ENCODE measurements around the gene PPM1L.

PPM1L gene

DNA sequence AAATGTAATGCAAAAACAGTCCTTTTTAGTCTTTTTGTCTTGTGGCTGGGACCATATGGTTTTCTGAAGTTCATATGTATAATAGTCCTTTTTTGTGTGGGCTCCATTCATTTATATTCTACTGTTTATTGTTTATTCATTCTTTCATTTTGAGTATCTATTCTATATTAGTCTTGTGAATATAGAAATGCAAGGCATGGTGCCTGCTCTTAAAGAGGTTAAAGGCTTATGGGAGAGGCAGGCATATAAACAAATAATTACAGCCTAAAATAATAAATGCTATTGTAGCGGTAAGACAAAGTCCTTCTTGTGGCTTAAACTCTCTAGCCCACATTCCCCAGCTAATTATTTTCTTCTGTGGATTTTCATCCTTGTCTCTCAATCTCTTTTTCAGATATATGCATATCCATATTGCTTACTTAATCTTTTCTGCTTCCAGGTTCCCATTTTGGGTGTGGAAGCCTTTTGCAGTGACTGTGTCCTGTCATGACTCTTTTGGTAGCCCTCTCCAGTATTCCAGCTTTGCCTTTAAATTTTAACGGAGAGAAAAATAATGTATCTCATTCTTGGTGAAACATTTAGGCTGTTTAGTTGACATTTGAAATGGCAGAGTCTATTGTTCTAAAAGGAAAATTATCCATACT lies 101.6 kb downstream of the PPM1L start:
- DNase-seq: no peak

DNA sequence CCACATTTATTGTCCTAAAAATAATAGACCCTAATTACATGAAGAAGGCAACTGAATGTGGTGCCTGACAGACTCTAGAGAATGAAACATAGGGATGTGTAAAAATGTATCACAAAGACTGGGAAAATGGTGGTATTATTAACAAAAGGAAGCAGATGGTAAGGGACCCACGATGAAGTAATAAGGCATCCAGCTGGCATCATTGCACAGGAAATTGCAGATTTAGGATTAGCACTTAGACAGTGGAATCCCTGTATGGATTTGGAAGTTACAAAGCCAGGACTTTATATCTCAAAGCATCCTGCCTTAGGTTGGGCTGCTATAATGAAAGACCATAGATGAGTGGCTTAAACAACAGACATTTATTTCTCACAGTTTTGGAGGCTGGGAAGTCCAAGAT lies 104.3 kb downstream of the PPM1L start:
- DNase-seq: no peak

DNA sequence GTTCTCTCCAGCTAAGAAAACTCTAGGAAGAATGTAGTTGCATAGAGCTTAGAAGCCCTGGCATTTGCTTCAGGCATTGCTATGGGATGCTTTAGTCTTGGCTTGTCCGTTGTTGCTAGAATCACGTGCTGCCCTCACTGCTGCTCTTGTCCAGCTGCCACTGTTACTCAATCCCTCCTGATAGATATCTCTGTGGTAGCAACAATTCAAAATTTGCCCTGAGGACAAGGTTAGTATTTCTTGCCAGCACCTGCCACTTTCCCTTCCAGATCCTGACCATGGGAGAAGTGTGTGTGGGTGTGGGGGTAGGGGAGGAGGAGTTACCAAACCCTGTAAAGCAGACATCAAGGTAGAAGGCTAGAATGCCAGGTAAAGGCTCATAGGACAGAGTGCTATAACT lies 113.8 kb downstream of the PPM1L start:
- peak; percentile 40 for DNase-seq

DNA sequence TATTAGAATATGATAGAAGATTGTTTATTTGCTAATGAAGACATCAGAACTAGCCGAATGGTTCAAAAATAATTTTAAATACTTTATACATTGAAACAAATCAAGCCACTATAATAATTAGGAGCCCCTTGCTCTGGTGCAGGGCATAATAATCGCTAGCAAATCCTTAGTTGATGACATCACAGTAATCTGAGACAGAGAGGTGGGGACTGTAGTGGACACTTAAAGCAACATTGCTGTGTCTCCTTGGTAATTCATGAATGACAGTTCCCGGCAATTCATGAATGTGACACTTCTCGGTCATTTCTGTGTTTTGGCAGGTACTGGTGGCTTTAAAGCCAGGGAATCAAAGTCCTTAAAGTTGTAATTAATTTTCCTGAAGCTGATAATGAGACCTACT lies 114.3 kb downstream of the PPM1L start:
- DNase-seq: no peak

DNA sequence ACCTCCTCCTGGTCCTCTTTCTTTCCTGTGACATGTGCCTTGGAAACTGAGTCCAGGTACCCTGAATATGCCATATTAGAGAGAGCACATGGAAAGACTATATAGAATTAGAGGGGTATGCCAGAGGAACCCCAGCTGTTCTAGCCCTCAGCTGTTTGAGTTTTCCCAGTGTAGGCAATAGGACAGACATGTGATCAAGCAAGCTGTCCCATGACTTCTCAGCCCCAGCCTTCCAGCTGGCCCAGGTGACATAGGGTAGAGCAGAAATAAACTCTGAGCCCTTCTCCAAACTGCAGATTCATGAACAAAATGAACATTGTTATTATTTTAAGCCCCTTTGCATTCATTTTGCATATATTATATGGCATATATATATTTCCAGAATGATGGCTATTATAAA lies 118.7 kb downstream of the PPM1L start:
- no peak for DNase-seq

DNA sequence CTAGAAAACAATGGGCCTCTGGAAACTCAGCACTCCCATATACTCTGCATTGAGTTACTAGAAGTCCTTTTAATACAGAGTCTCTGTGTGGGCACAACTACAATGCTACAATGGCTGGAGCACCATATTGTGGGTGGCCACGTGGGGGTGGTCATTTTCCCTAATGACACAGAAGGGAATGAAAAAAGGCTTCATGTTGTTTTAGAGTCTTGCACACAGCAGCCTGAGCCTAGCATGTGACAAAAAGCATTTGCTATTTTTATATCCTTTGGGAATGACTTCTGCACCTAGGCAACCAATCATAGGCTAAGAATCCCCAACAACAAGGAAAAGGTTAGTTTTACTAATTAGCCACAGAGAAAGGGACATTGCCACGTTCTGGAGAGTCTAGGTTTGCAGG lies 120.6 kb downstream of the PPM1L start:
- no peak for DNase-seq

DNA sequence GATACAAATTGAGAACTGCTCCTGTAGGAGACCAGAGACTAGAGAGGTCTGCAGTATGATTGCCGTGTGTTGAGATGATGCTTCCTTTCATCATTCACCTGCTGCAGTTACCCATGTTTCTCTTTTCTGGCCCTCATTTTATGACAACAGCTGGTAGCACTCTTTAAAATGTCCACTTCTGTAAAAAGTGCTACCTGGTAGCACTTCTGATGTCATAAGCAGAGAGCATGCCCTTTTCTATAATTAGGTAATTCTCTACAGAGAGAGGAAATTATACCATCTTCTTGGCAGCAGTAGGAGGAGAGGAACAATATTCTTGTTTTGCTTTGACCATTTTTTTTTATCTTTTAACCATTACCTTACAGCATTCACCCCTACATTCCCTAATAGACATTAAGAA lies 123.8 kb downstream of the PPM1L start:
- no peak for DNase-seq

DNA sequence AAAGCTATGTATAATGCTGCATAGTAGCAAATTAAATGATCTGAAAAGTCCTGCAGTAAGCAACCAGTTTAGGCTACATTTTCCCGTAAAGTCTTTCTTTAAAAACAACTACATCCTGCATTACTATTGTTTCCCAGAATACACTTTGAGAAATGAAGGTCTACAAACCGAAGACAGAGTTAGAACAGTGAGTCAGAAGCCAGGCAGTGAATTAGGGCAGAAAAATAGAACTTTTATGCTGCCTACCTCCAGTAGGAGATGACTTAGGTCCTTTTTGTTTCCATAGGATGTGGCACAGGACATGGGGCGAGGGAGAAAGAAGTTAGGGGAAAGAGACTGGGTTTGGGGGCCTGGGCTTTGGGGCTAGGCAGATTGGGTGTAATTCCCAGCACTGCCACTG lies 127.3 kb downstream of the PPM1L start:
- DNase-seq: no peak

DNA sequence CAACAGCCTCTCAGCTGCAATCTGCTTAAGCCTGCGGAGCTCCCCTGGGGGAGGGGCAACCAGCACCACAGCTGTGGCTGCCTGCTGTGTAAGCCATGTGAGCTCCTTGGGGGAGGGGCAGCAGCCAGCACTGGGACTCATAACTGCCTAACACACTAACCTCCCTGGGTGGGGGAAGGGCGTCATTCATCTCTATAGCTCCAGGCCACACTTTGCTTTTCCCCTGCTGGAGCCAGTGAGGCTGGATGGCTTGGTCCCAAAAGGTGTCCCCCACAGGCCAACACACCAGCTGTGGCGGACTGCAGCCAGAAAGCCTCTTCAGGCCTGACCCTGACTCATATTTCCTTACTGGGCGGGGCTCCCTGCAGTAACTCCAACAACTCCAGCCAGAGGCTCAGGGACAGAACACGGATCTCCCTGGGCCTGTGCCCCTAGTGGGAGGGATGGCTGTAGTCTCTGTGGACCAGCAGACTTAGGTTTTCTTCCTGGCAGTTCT lies 129.8 kb downstream of the PPM1L start:
- DNase-seq: peak; percentile 8

DNA sequence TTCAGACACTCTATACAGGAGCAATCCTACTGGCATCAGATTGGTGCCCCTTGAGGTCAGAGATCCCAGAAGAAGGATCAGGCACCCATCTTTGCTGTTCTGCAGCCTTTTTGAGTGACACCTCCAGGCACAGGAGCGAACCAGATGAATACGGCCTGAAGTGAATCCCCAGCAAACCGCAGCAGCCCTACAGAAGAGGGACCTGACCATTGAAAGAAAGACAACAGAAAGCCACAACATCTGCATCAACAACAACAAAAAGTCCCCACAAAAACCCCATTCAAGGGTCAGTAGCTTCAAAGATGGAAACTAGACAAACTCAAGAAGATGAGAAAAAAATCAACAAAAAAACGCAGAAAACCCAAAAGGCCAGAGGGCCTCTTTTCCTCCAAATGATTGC lies 130.4 kb downstream of the PPM1L start:
- no peak for DNase-seq

DNA sequence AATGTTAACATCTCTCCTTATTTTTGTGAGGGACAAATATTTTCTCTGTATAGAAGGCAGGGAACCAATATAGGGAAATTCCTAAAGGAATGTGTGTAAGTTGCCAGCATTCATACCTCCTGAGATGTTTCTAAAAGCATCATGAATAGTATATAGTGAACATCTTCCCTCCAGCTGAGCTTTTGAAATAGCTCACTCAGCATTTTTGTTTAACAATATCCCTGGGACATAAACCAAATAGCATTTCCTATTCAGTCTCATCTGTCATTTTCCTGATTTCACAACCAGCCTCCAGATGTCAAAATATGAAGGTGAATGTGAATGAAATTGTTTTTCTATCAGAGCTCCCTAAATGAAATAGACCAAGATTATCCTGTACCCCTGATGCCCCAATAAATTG lies 137.2 kb downstream of the PPM1L start:
- no peak for DNase-seq

DNA sequence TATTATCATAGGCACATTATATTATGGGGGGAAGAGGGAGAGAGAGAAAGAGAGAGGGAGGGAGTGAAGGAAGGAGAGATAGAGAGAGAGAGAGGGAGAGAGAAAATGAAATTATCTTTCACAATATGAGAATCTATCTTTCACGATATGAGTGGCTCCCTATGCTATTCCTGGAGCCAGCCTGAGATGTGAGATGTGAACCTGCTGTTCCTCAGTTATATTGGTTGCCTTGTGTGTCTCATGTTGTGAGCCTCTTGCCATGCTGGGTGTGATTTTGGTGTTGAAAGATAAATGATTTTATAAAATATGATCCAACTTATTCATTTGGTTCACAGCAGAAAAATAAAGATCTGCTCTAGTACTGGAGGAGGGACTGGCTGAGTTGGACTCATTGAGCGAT lies 148.7 kb downstream of the PPM1L start:
- no peak for DNase-seq

DNA sequence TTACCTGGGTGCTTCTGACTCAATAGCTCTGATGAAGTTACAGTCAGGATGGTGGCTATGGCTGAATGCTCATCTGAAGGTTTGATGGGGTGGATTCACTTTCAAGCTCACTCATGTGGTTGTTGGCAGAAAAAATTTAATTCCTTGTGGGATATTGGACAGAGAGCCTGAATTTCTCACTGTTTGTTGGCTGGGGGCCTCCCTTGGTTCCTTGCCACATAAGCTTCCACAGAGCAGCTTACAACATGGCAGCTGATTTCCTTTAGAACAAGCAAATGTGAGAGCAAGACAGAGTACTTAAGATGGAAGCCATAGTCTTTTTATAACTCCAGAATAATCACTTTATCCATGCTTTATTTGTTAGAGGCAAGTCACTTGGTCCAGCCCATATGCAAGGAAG lies 150.6 kb downstream of the PPM1L start:
- no peak for DNase-seq

DNA sequence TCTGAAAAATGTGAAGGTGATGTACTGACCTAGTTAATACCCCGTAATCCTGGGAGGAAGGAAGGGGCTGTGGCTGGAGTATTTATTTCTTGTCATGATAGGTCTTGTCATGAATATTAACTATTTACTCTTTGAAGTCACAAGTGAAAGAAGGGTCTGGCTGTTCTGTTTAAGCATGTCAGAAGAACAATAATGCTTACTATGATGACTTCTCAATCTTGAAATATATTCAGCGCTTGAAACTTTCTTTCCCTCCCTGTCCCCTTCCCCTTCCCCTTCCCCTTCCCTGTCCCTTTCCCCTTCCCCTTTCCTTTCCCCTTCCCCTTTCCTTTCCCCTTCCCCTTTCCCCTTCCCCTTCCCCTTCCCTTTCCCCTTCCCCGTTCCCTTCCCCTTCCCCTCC lies 153.9 kb downstream of the PPM1L start:
- no peak for DNase-seq

DNA sequence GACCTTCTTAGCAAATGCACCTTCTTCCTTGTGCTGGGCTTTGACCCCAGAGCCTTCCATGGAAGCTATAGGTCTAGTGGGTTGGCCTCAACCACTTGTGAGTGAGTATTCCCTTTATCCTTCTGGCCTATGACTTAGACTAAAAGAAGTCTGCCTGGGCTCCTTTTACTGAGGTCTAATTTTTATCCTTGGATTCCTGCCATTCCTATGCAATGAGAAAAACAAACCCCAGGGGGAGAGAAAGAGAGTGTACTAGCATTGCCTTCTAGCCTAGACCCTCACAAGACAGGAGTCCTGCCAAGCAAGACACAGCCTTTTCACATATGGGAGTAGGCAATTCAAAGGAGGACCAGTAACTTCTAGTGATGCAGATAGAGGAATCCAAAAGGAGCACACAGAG lies 155.4 kb downstream of the PPM1L start:
- no peak for DNase-seq

DNA sequence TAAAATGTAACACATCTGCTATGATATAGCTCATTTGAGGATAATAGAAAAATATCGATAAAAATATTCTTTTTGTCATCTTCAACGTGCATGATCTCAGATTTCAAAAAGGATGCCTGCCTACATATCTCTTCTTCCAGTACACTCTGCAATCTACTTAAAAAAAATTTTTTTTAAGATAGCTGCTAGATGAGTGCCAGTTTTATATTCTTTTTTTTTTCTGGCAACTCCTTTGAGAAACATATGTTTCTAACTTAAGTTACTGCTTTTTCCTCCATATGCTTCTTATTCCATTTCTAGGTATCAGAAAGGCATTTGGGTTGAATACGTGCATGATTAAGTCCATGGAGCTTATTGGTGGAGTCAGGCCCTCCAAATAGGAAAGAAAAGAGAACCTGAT lies 160.4 kb downstream of the PPM1L start:
- DNase-seq: no peak

DNA sequence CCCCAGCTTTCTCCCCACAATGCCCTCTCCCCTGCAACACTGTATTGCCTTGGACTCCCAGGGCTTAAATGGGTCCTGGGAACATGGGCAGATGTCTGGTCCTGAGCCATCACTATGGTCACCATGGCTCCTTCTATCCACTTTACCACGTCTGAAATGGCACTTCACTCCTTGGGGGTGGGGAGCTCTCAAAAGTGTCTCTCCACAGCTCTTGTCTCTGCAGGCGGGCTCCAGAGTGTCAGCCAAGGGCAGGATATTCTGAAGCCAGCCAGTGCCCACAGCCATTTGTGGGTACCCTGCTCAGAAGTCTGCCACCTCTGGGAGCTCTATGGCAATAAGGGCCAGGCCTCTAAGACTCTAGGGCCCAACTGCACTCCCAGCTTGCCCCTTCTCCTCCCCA lies 163.9 kb downstream of the PPM1L start:
- DNase-seq: no peak

DNA sequence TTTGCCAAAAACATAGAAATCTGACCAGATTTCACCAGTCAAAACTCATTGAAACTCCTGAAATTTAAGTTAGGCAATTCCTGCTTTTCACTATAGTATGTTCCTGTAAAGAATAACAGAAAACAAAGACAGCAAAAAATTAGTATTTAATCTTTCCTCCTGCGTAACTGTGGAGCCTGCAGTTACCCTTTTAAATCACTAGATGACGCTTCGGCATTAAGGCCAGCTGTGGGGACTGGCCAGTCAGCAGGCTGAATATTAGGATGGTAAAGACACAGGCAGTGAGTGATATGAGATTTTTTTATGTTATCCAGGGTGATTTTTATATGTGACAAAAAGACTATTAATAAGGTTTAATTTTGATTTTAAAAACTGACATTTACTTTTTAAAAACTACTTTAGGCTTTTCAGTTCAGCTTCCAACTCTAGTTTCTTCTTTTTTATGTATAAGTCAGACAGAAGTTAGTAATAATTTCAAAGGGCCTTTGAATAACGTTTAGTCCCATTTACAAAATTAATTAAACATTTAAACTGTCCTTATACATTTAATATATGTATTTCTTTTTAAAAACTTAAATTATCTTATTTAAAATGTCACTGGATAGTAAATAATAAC lies 165.1 kb downstream of the PPM1L start:
- peak; percentile 76 for DNase-seq

DNA sequence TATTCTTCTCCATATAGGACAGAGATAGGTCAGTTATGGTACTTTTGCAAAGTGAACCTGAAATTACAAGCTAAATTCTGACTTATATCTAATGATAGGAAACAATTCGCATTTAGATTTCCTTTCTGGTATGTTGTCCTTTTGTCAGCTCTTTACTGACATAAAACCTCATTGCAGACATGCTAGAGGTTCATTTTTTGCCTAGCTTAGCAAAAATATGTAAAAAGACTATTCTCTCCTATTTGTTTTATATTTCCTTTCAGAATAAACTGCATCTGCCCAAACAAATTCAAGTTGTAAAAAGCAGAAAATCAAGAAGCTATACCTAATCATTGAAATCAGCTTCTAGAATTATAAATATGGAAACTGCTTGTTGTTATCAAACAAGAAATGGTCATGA lies 168.7 kb downstream of the PPM1L start:
- no peak for DNase-seq

DNA sequence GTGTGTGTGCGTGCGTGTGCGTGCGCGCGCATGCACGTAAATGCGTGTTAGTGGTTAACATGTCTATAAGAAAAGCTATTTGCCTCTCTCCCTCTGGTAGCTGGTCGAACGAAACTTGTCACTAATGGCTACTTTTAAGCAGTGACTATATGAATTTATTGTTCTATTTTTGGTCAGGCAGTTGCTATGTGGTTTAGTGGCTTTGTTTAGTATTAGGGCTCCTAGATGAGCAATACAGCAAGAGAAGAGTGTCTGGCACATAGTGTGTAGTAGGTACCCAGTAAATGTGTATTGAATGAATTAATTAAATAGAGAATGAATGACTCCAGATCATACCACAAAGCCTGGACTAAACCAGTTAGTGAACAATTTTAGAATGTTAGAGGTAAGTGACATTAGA lies 171.6 kb downstream of the PPM1L start:
- DNase-seq: no peak

DNA sequence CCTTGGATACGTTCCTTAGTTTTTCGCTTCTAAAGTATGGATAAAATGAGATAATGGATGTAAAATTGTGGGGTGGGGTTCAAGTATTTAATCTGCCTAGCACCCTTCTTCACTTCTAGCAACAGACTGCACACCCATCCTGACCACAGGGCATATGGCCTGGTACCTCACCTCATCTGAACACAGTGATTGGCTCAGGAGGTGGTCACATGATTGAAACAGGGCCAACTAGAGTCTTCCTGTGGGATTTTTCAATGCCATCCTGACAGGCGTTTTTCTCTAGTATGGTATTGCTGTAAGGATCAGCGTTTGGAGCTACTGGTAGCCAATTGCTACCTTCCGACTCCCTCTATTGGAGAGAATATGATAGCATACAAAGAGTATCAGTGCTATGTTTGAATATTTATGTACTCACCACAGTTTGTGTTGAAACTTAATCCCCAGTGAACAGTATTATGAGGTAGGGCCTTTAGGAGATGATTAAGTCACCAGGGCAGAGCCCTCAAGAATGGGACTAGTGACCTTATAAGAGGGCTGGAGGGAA lies 172.2 kb downstream of the PPM1L start:
- peak; percentile 29 for DNase-seq

DNA sequence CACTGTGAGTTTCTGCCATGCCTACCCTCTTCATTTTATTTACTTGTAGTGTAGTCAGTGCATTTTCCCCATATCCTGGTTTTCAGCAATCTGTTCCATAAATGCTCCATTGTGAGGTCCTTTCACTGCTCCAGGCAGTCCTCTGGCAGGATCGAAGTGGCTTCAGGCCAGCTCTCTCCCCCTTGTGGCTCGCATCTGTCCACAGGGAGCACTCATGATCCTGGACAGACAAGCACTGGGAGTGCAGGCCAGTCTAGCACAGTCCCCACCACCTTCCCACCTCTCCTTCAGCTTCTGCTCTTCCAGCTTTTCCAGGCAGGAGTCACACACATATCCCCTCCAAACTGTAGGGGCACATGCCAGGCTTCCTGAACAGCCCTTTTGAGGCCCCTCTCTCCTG lies 173.6 kb downstream of the PPM1L start:
- DNase-seq: no peak

DNA sequence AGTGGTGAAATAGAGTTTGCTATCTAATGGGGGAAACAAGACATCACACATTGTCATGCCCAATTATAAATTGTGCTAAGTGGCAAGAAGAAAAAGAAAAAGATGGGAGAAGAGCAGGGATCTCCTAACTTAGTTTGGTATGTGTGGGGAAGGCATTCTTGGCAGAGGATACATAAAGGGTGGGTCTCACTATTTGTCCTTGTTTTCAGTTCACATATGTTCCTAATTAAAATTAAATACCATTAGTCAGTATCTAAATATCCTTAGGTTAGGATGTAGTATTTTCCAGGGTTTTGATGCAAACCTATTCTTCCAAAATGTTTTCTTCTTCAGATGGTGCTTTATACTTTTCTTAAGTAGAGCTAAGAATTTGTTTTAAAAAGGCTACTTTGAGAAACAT lies 175.4 kb downstream of the PPM1L start:
- no peak for DNase-seq

DNA sequence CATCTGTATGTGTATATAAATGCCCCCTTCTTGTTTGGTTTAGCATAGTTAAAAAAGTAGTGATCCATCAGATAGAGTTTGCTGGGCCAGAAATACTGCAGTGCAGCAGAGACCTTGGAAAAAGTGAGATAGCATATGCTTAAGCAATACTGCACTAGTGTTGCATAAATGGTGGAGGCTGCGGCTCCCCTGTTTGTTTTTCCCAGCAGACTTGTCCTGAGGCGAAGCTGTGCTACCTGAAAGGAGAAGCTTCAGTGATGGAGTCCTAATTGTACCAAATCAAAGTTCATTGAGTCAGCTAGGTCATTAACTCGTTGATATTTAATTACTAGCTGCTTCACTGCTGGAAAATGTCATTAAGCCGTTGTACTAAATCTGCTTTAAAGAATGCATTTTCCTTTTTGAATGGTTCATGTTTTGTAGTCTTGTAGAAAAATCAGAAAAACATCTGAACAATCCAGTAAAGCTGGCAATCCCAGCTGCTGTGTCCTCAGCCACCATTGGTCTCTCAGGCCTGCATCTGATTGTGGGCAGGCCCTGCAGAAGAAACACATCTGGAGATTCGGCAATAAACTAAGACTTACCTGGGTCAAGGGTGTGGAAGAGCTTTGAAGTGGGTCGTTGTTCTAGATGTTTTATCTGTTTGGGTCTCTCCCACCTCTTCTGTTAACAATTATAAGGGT lies 179.5 kb downstream of the PPM1L start:
- no peak for DNase-seq
